GM18526 (cell line): ENCODE data around the gene PALMD.

Experiments
- POLR2A ChIP-seq: IDR thresholded peaks from 3 replicates; pipeline ENCODE4 v1.6.1; 2011; ENCODE audit not compliant: insufficient read length; ENCODE audit errors: extremely low read depth

The PALMD gene

GRCh38 chr1:99644279-99645004, 1.5 kb upstream of the PALMD start:
- no peak for TF ChIP-seq POLR2A

GRCh38 chr1:99645203-99645602, 710 bp upstream of the PALMD start:
- TF ChIP-seq POLR2A = no peak

- TF ChIP-seq POLR2A = no peak
Measured at GRCh38 chr1:99646868-99647267, 955 bp downstream of the PALMD start.

- no peak for TF ChIP-seq POLR2A
Measured at GRCh38 chr1:99647490-99647889, 1.6 kb downstream of the PALMD start.

- TF ChIP-seq POLR2A = no peak
Measured at GRCh38 chr1:99648107-99648506, 2.2 kb downstream of the PALMD start.

- no peak for TF ChIP-seq POLR2A
Measured at GRCh38 chr1:99650030-99650429, 4.1 kb downstream of the PALMD start.

- TF ChIP-seq POLR2A = no peak
Measured at GRCh38 chr1:99650773-99651437, 5.0 kb downstream of the PALMD start.

GRCh38 chr1:99652881-99653281, 7.0 kb downstream of the PALMD start:
- TF ChIP-seq POLR2A = no peak

- TF ChIP-seq POLR2A = no peak
Measured at GRCh38 chr1:99655376-99655775, 9.5 kb downstream of the PALMD start.

GRCh38 chr1:99656701-99657100, 10.8 kb downstream of the PALMD start:
- no peak for TF ChIP-seq POLR2A

- TF ChIP-seq POLR2A = no peak
Measured at GRCh38 chr1:99657213-99658030, 11.5 kb downstream of the PALMD start.

- TF ChIP-seq POLR2A = no peak
Measured at GRCh38 chr1:99658031-99658290, 12.0 kb downstream of the PALMD start.

- no peak for TF ChIP-seq POLR2A
Measured at GRCh38 chr1:99659755-99660210, 13.9 kb downstream of the PALMD start.

GRCh38 chr1:99660496-99660895, 14.6 kb downstream of the PALMD start:
- TF ChIP-seq POLR2A = no peak

GRCh38 chr1:99661780-99662179, 15.9 kb downstream of the PALMD start:
- TF ChIP-seq POLR2A = no peak

GRCh38 chr1:99662539-99663080, 16.7 kb downstream of the PALMD start:
- no peak for TF ChIP-seq POLR2A
